KMS-11 (cell line): ENCODE measurements around the gene SPTLC1.

Source experiments
- H2AFZ ChIP-seq: fragments of 200-600 bp; sonication (generic); 2 replicates; pipeline ENCODE4 v1.6.1; 2016; ENCODE audit warnings: antibody characterized with exemption, mixed run types, low read depth
- H3K27ac ChIP-seq: fragments of 200-600 bp; sonication (generic); 2 replicates; pipeline ENCODE4 v1.6.1; 2016; ENCODE audit warnings: mild to moderate bottlenecking, mixed run types
- H3K27me3 ChIP-seq: fragments of 200-600 bp; sonication (generic); 2 replicates; pipeline ENCODE4 v1.6.1; 2017; ENCODE audit warnings: mild to moderate bottlenecking, low read depth, mixed run types, moderate library complexity; ENCODE audit not compliant: insufficient read depth
- H3K36me3 ChIP-seq: fragments of 200-600 bp; sonication (generic); 2 replicates; pipeline ENCODE4 v1.6.1; 2017; ENCODE audit warnings: mild to moderate bottlenecking, mixed run types; ENCODE audit not compliant: insufficient read depth
- H3K4me1 ChIP-seq: fragments of 200-600 bp; sonication (generic); 2 replicates; pipeline ENCODE4 v1.6.1; 2016; ENCODE audit warnings: mild to moderate bottlenecking, low read depth, mixed run types; ENCODE audit not compliant: poor library complexity, severe bottlenecking
- H3K4me2 ChIP-seq: fragments of 200-600 bp; sonication (generic); 2 replicates; pipeline ENCODE4 v1.7.0; 2016; ENCODE audit warnings: mild to moderate bottlenecking, mixed run types
- H3K4me3 ChIP-seq: fragments of 200-600 bp; sonication (generic); IDR thresholded peaks from 2 replicates; pipeline ENCODE4 v1.6.1; 2017; ENCODE audit warnings: low read depth, low read length, mixed read lengths; ENCODE audit not compliant: insufficient read depth
- H3K79me2 ChIP-seq: fragments of 200-600 bp; sonication (generic); 2 replicates; pipeline ENCODE4 v1.6.1; 2016; ENCODE audit warnings: low read depth, mixed run types; ENCODE audit not compliant: insufficient read depth
- H3K9ac ChIP-seq: fragments of 200-600 bp; sonication (generic); 2 replicates; pipeline ENCODE4 v1.6.1; 2016; ENCODE audit warnings: mild to moderate bottlenecking, mixed run types
- H4K20me1 ChIP-seq: fragments of 200-600 bp; sonication (generic); 2 replicates; pipeline ENCODE4 v1.6.1; 2016; ENCODE audit warnings: mild to moderate bottlenecking, mixed run types; ENCODE audit not compliant: insufficient read depth
- TF ChIP-seq, protein P1 (sequence below): fragments of 200-600 bp; sonication (generic); conservative IDR thresholded peaks from 2 replicates; pipeline ENCODE4 v1.6.1; 2017; ENCODE audit warnings: low read depth, mild to moderate bottlenecking, antibody characterized with exemption, low read length, moderate library complexity, mixed read lengths

SPTLC1 gene

DNA sequence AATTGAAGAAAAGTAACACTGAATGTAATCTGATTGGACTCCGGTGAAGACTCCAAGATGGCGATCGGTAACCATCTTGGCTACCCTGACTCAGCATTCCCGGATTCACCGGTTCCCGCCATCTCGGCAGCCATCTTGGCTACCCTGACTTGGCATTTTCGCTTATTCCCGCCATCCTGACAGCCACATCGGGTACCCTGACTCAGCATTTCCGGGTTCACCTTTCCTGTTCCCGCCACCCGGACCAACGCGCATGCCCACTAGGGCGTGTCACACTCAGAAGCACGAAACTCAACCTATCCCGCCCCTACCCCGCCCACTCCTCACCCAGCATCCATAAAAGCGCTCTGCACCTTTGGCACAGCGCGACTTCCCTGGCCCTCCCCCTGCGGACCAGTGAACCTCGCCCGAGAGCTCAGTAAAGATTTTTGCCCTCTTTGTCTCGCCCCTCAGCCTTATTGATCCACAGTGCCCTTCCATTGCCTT lies 17.2 kb downstream of the SPTLC1 start:
- Histone ChIP-seq H3K4me1 (no peaks in the 10 kb centered on the region), H3K27ac (no peak overlapping the region), H3K27me3 (no peaks in the 10 kb centered on the region), H2AFZ (no peak overlapping the region), H3K36me3 (no peaks in the 10 kb centered on the region), H3K4me2 (no peak overlapping the region), H3K9ac (no peak overlapping the region), H3K4me3 (no peak overlapping the region), H3K79me2 (no peaks in the 10 kb centered on the region; the same call in 1 of the 2 replicates), H4K20me1 (no peaks in the 10 kb centered on the region)
- TF ChIP-seq, protein P1, sequence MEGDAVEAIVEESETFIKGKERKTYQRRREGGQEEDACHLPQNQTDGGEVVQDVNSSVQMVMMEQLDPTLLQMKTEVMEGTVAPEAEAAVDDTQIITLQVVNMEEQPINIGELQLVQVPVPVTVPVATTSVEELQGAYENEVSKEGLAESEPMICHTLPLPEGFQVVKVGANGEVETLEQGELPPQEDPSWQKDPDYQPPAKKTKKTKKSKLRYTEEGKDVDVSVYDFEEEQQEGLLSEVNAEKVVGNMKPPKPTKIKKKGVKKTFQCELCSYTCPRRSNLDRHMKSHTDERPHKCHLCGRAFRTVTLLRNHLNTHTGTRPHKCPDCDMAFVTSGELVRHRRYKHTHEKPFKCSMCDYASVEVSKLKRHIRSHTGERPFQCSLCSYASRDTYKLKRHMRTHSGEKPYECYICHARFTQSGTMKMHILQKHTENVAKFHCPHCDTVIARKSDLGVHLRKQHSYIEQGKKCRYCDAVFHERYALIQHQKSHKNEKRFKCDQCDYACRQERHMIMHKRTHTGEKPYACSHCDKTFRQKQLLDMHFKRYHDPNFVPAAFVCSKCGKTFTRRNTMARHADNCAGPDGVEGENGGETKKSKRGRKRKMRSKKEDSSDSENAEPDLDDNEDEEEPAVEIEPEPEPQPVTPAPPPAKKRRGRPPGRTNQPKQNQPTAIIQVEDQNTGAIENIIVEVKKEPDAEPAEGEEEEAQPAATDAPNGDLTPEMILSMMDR, result no peak

GRCh38 chr9:92095236-92095635 lies 20.0 kb downstream of the SPTLC1 start:
- Histone ChIP-seq H3K36me3 (no peaks in the 10 kb centered on the region), H3K4me3 (no peak overlapping the region), H2AFZ (no peak overlapping the region), H3K27me3 (no peaks in the 10 kb centered on the region), H3K79me2 (no peaks in the 10 kb centered on the region; the same call in 1 of the 2 replicates), H3K4me2 (no peak overlapping the region), H3K27ac (no peak overlapping the region), H3K4me1 (no peaks in the 10 kb centered on the region), H3K9ac (no peak overlapping the region), H4K20me1 (no peaks in the 10 kb centered on the region)
- TF ChIP-seq, protein P1, result no peak

GRCh38 chr9:92094655-92095054 lies 20.6 kb downstream of the SPTLC1 start:
- no peak overlapping the region for H3K4me2 ChIP-seq
- no peak overlapping the region for H2AFZ ChIP-seq
- H3K27me3 ChIP-seq, result no peaks in the 10 kb centered on the region
- TF ChIP-seq, protein P1, result no peak
- no peaks in the 10 kb centered on the region for H3K4me1 ChIP-seq
- H3K36me3 ChIP-seq, result no peaks in the 10 kb centered on the region
- no peak overlapping the region for H3K27ac ChIP-seq
- no peak overlapping the region for H3K9ac ChIP-seq
- no peak overlapping the region for H3K4me3 ChIP-seq
- no peaks in the 10 kb centered on the region; the same call in 1 of the 2 replicates for H3K79me2 ChIP-seq
- no peaks in the 10 kb centered on the region for H4K20me1 ChIP-seq

DNA sequence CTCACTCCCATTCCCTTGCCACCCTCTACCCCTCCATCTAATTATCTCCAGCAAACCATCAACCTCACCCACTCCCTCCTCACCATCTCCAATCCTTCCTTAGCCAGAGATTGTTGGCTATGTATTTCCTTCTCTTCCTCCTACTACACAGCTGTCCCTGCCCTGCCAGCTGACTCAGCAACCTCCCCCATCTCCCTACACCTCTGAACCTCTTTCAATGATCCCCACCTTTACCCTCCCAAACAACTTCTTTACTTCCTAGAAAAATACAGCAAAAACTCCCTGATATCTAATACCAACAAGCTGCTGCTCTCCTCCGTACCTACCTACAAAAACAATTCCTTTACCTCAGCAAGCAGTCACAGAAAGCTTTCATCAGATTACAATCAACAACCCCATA lies 37.3 kb downstream of the SPTLC1 start:
- no peak overlapping the region for H3K9ac ChIP-seq
- no peak overlapping the region for H3K27ac ChIP-seq
- no peaks in the 10 kb centered on the region for H3K27me3 ChIP-seq
- H4K20me1 ChIP-seq, result no peaks in the 10 kb centered on the region
- H2AFZ ChIP-seq, result no peak overlapping the region
- H3K4me1 ChIP-seq, result no peaks in the 10 kb centered on the region
- H3K4me3 ChIP-seq, result no peak overlapping the region
- H3K4me2 ChIP-seq, result no peak overlapping the region
- TF ChIP-seq, protein P1, result no peak
- no peaks in the 10 kb centered on the region for H3K79me2 ChIP-seq
- no peaks in the 10 kb centered on the region for H3K36me3 ChIP-seq

GRCh38 chr9:92071634-92072033 lies 43.6 kb downstream of the SPTLC1 start:
- Histone ChIP-seq H4K20me1 (no peaks in the 10 kb centered on the region), H3K27ac (no peak overlapping the region), H3K4me2 (no peak overlapping the region), H3K36me3 (no peaks in the 10 kb centered on the region), H3K79me2 (no peaks in the 10 kb centered on the region), H3K4me3 (no peak overlapping the region), H3K4me1 (no peaks in the 10 kb centered on the region), H2AFZ (no peak overlapping the region), H3K9ac (no peak overlapping the region), H3K27me3 (no peaks in the 10 kb centered on the region)
- TF ChIP-seq, protein P1, result no peak
